Hepatocyte (in vitro differentiated cells): ENCODE data around the gene WDR62.

Experiments
- CTCF ChIP-seq: fragments of 200-600 bp; sonication (generic); IDR thresholded peaks from 2 replicates; pipeline ENCODE4 v1.5.1; 2016; ENCODE audit warnings: antibody characterized with exemption, mild to moderate bottlenecking; ENCODE audit not compliant: poor library complexity
- EZH2 ChIP-seq: fragments of 200-600 bp; sonication (generic); IDR thresholded peaks from 2 replicates; pipeline ENCODE4 v1.6.1; 2016; ENCODE audit warnings: antibody characterized with exemption, mild to moderate bottlenecking, borderline replicate concordance
- EZH2phosphoT487 ChIP-seq: fragments of 200-600 bp; sonication (generic); IDR thresholded peaks from one replicate; pipeline ENCODE4 v1.6.1; 2018; ENCODE audit warnings: antibody characterized with exemption, mild to moderate bottlenecking, low read depth, moderate library complexity; ENCODE audit not compliant: unreplicated experiment, severe bottlenecking

GRCh38 chr19:36152019-36152351 is 97.3 kb downstream of the WDR62 start:
- TF ChIP-seq EZH2: no peak
- TF ChIP-seq CTCF: no peak
- TF ChIP-seq EZH2phosphoT487: no peak
